ENCODE measurements around the gene NOC3L. TPM values are rescaled to one million over a fixed set of nuclear protein-coding genes. Genes with fewer than 3 reads are reported as not detected.

NOC3L gene
- polyA plus RNA-seq, 3 donors: 2.4 to 3.0 (median 2.7) TPM

DNA sequence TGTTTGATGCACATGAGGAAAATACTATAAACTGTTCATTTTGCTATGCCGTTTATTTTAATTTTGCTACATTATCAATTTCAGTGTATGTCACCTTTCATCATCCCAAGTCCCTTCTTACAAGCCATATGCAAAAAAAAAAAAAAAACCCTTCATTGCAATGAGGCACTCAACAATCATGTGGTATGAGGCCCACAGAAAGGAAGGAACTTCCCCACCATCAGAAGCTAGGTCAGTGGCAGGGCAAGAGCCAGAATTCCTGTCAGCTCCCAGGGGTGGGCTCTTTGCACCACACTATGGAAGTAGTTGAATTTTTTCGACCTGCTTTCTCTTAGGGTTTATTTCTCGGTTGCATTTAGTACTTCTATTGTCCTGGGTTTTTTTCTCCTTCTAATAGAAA lies 75.4 kb downstream of the NOC3L start:
- Histone ChIP-seq H3K79me2 (ENCODE audit: insufficient read depth, low read length) (no peaks in the 10 kb centered on the region), H3K4me1 (ENCODE audit: control insufficient read depth in 1 of 2, insufficient read depth in 2 of 2, low read length in 2 of 2) (no peaks in the 10 kb centered on the region), H3K4me2 (replicated peaks; ENCODE audit: extremely low read depth, low read length, poor library complexity, severe bottlenecking) (no peak overlapping the region), H3K9ac (ENCODE audit: insufficient read depth, low read length, poor library complexity, severe bottlenecking) (no peak overlapping the region), H2AFZ (ENCODE audit: insufficient read depth, low read depth, low read length, poor library complexity, severe bottlenecking) (no peak overlapping the region), H3K4me3 (replicated peaks in 1 of 3; ENCODE audit: low read depth in 2 of 3, low read length in 3 of 3) (no peak overlapping the region), H3K27me3 (ENCODE audit: control insufficient read depth in 2 of 2, insufficient read depth in 2 of 2, low read length in 2 of 2) (peaks cover 2 to 3% of the 10 kb centered on the region in 2 donors), H4K20me1 (ENCODE audit: insufficient read depth, low read length) (no peaks in the 10 kb centered on the region), H3K36me3 (replicated peaks in 1 of 2; ENCODE audit: control insufficient read depth in 1 of 2, insufficient read depth in 2 of 2, low read length in 2 of 2) (no peaks in the 10 kb centered on the region), H3K9me3 (replicated peaks in 1 of 2; ENCODE audit: control insufficient read depth in 1 of 2, insufficient read depth in 1 of 2, low read length in 2 of 2) (no peaks in the 10 kb centered on the region), H3K27ac (ENCODE audit: low read depth in 1 of 2, low read length in 2 of 2) (no peak overlapping the region)
- Mint-ChIP-seq H3K4me3 (no peak overlapping the region), H3K27me3 (ENCODE audit: low read depth in 3 of 3) (peaks cover 7 to 20% (median 11%) of the 10 kb centered on the region in 3 donors), H3K27ac (no peak overlapping the region), H3K9me3 (no peaks in the 10 kb centered on the region), H3K36me3 (no peaks in the 10 kb centered on the region), H3K4me1 (no peaks in the 10 kb centered on the region)
- DNase-seq: no peak
- intact Hi-C loops (cut with micrococcal nuclease): no loop called here
- no peak for TF ChIP-seq CTCF (IDR thresholded peaks at IDR 0.05)
- WGBS (ENCODE audit: insufficient coverage): no CpG with 5 or more reads among the region's 3 CpGs

- no peak for TF ChIP-seq CTCF (IDR thresholded peaks at IDR 0.05)
- H3K4me3 Mint-ChIP-seq: no peak overlapping the region
- H3K9ac ChIP-seq (ENCODE audit: insufficient read depth, low read length, poor library complexity, severe bottlenecking): no peak overlapping the region
- no peaks in the 10 kb centered on the region for H3K36me3 Mint-ChIP-seq
- peaks cover 7 to 20% (median 11%) of the 10 kb centered on the region in 3 donors for H3K27me3 Mint-ChIP-seq (ENCODE audit: low read depth in 3 of 3)
- H3K27ac Mint-ChIP-seq: no peak overlapping the region
- H4K20me1 ChIP-seq (ENCODE audit: insufficient read depth, low read length): no peaks in the 10 kb centered on the region
- peaks cover 2 to 6% of the 10 kb centered on the region in 2 donors for H3K27me3 ChIP-seq (ENCODE audit: control insufficient read depth in 2 of 2, insufficient read depth in 2 of 2, low read length in 2 of 2)
- H3K9me3 Mint-ChIP-seq: no peaks in the 10 kb centered on the region
- intact Hi-C loops (cut with micrococcal nuclease): no loop called here
- no peaks in the 10 kb centered on the region for H3K79me2 ChIP-seq (ENCODE audit: insufficient read depth, low read length)
- H3K4me2 ChIP-seq (replicated peaks; ENCODE audit: extremely low read depth, low read length, poor library complexity, severe bottlenecking): no peak overlapping the region
- no peak overlapping the region for H2AFZ ChIP-seq (ENCODE audit: insufficient read depth, low read depth, low read length, poor library complexity, severe bottlenecking)
- H3K27ac ChIP-seq (ENCODE audit: low read depth in 1 of 2, low read length in 2 of 2): no peak overlapping the region
- H3K4me1 Mint-ChIP-seq: no peaks in the 10 kb centered on the region
- H3K4me3 ChIP-seq (replicated peaks in 1 of 3; ENCODE audit: low read depth in 2 of 3, low read length in 3 of 3): no peak overlapping the region
- no peaks in the 10 kb centered on the region for H3K36me3 ChIP-seq (replicated peaks in 1 of 2; ENCODE audit: control insufficient read depth in 1 of 2, insufficient read depth in 2 of 2, low read length in 2 of 2)
- no peaks in the 10 kb centered on the region for H3K4me1 ChIP-seq (ENCODE audit: control insufficient read depth in 1 of 2, insufficient read depth in 2 of 2, low read length in 2 of 2)
- no peak for DNase-seq
- no peaks in the 10 kb centered on the region for H3K9me3 ChIP-seq (replicated peaks in 1 of 2; ENCODE audit: control insufficient read depth in 1 of 2, insufficient read depth in 1 of 2, low read length in 2 of 2)
- no CpG with 5 or more reads among the region's 4 CpGs for WGBS (ENCODE audit: insufficient coverage)
Measured at GRCh38 chr10:94286901-94287300, 75.8 kb downstream of the NOC3L start.

Data from CD14-positive monocyte (primary cell).